ENCODE results near the gene KRTAP10-8. TPM values are rescaled to one million over a fixed set of nuclear protein-coding genes. Genes with fewer than 3 reads are reported as not detected.

Gene KRTAP10-8, protein sequence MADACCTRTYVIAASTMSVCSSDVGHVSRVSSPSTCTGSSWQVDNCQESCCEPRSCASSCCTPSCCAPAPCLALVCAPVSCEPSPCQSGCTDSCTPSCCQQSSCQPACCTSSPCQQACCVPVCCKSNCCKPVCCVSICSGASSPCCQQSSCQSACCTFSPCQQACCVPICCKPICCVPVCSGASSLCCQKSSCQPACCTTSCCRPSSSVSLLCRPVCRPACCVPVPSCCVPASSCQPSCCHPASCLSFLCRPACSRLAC
- total RNA-seq: not detected

DNA sequence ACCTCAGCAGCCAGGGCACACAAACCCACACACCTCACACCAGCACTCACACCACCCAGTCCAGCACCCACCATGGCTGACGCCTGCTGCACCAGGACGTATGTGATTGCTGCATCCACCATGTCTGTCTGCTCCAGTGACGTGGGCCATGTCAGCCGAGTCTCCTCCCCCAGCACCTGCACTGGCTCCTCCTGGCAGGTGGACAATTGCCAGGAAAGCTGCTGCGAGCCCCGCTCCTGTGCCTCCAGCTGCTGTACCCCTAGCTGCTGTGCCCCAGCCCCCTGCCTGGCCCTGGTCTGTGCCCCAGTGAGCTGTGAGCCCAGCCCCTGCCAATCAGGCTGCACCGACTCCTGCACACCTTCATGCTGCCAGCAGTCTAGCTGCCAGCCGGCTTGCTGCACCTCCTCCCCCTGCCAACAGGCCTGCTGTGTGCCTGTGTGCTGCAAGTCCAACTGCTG is at the start of gene KRTAP10-8:
Gene KRTAP10-8 (plus strand): TSS at position 51 of the 458 bp plus-strand sequence. CDS start 22 bp downstream, at position 73.
- ChIA-PET CTCF (no interaction called here), POLR2A (no interaction called here)
- peaks cover 32% of the 10 kb centered on the region for H3K9me3 Mint-ChIP-seq
- no peak for DNase-seq
- no peak within 1 kb of the TSS for H3K27ac Mint-ChIP-seq
- peaks cover 10% of the 10 kb centered on the region for H3K36me3 Mint-ChIP-seq (ENCODE audit: low read depth)
- H3K4me1 Mint-ChIP-seq: peaks cover 8% of the 10 kb centered on the region
- H3K27me3 Mint-ChIP-seq: peaks cover 8% of the 10 kb centered on the region
- no peak within 1 kb of the TSS for H3K4me3 Mint-ChIP-seq

DNA sequence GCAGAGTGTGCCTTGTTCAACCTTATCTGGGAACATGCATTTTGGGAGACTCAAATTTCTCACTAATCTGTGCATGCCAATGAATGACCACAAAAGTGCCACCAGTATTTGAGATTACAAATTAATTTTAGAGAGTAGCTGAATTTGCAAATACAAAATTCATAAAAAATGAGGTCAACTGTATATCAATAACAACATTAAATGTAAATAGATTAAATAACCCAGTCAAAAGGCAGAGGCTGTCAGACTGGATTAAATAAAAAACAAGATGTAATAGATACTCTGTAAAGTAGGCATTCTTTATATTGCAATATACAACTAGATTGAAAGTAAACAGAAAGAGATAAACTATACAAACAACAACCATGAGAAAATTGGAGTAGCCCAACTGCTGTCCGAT is 47.8 kb upstream of the KRTAP10-8 start:
- Mint-ChIP-seq H3K27ac (no peak overlapping the region), H3K36me3 (ENCODE audit: low read depth) (peaks cover 2% of the 10 kb centered on the region), H3K27me3 (peaks cover 15% of the 10 kb centered on the region), H3K4me1 (peaks cover 11% of the 10 kb centered on the region), H3K9me3 (peaks cover 11% of the 10 kb centered on the region), H3K4me3 (no peak overlapping the region)
- POLR2A ChIA-PET: no interaction called here
- CTCF ChIA-PET: no interaction called here
- no peak for DNase-seq

DNA sequence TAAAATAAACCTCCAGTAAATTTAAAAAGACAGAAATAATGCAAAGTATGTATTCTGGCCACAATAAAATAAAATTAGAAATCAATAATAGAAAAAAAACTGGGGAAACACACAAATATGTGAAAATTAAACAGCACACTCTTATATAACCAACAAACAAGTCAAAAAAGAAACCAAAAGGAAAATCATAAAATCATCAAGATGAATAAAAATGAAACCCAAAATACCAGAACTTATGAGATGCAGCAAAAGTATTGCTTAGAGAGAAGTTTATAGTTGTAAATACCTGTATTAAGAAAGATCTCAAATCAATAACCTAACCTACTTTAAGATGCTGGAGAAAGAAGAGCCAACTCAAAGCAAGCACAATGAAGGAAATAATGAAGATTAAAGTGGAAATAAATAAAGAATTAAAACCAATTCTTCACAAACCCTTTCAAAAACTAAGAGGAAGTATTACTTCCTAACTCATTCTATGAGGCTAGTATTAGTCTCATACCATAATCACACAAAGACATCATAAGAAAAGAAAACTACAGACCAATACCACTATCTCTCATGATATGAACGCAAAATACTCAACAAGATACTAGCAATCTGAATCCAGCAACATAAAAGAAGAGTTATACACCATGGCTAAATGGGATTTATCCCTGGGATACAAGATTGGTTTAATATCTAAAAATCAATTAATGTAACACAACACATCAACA is 46.8 kb upstream of the KRTAP10-8 start:
- Mint-ChIP-seq H3K9me3 (peaks cover 11% of the 10 kb centered on the region), H3K36me3 (ENCODE audit: low read depth) (peaks cover 2% of the 10 kb centered on the region), H3K4me1 (peaks cover 11% of the 10 kb centered on the region), H3K27me3 (peaks cover 15% of the 10 kb centered on the region), H3K27ac (peak overlapping the region; percentile 9), H3K4me3 (no peak overlapping the region)
- ChIA-PET POLR2A (no interaction called here), CTCF (no interaction called here)
- no peak for DNase-seq

DNA sequence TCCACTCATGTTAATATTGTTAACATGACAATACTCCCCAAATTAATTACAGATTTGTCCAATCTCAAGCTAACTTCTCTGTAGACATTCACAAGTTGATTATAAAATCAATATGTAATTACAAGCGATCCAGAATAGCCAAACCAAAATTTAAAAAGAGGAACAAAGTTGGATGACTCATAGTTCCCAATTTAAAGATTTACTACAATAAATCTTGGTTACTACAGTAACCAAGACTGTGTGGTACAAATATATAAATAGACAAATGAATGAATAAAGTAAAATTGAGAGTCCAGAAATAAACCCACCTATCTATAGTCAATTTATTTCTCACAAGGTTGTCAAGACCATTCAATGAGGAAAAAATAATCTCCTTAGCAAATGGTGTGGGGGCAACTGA is 45.5 kb upstream of the KRTAP10-8 start:
- H3K4me3 Mint-ChIP-seq: no peak overlapping the region
- peaks cover 11% of the 10 kb centered on the region for H3K4me1 Mint-ChIP-seq
- POLR2A ChIA-PET: no interaction called here
- H3K36me3 Mint-ChIP-seq (ENCODE audit: low read depth): peaks cover 2% of the 10 kb centered on the region
- CTCF ChIA-PET: interaction anchor here (0.9 kb wide), 1 partner anchor 56 kb away, joined by 3 read pairs; no protein-coding TSS in a partner anchor
- no peak overlapping the region for H3K27ac Mint-ChIP-seq
- peaks cover 8% of the 10 kb centered on the region for H3K9me3 Mint-ChIP-seq
- H3K27me3 Mint-ChIP-seq: peaks cover 6% of the 10 kb centered on the region
- no peak for DNase-seq

DNA sequence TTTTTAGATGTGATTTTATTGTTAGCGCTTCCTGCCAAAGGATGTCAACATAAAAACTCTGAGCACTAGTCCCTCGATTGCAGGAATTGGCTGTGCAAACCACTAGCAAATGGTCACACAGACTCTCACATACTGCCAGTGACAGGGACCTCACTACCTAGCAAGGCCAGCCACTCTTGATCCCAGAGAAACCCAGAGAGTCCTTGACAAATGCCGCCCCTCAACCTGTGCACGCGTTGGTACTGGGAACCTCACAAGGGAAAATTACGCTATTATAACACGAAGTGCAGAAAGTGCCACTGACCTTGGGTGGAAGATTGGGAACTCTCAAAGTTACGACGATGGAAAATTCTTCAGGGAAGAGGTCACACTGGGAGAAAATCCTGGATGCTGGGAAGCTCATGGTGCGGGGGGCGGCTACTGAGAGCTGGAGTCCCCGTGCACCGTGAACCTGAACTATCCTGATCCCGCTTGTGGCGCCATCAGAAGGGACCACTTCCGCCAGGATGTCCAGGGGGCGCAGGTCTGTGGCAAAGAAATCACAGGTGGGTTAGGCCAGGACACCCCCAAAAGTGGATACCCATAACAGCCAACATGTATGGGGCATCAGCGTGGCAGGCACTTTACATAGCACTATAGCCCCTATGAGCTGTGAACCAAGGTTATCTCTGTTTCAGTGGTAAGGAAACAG is 44.3 kb upstream of the KRTAP10-8 start:
- Mint-ChIP-seq H3K9me3 (peaks cover under 1% of the 10 kb centered on the region), H3K4me3 (no peak overlapping the region), H3K36me3 (ENCODE audit: low read depth) (no peaks in the 10 kb centered on the region), H3K27me3 (peaks cover 2% of the 10 kb centered on the region), H3K27ac (no peak overlapping the region), H3K4me1 (peaks cover 11% of the 10 kb centered on the region)
- ChIA-PET POLR2A (interaction anchor here (1.2 kb wide), 1 partner anchor 17 kb away, joined by 3 read pairs; no protein-coding TSS in a partner anchor), CTCF (no interaction called here)
- DNase-seq: no peak

DNA sequence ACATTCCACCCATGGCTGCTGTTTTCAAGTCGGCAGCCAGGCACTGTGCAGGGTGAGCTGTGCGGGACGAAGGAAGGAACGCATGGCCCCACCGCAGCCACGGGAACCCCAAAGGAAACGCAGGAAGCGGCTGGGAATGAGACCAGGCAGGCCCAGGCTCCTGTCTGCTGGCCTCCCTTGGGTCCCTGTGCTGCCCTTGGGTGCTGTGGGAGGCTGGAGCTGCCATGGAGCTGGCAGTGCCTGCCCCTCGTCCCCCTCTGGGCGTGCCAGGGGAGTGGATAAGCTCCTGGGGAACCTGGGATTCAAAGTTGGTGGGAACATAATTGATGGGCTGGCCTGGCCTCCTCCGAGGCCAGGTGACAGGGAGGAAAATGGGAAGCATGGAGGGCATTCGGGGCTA is 43.6 kb upstream of the KRTAP10-8 start:
- ChIA-PET CTCF (no interaction called here), POLR2A (interaction anchor here (1.2 kb wide), 1 partner anchor 17 kb away, joined by 3 read pairs; no protein-coding TSS in a partner anchor)
- no peak for DNase-seq
- Mint-ChIP-seq H3K9me3 (no peaks in the 10 kb centered on the region), H3K36me3 (ENCODE audit: low read depth) (no peaks in the 10 kb centered on the region), H3K27me3 (peaks cover 2% of the 10 kb centered on the region), H3K27ac (no peak overlapping the region), H3K4me1 (peaks cover 11% of the 10 kb centered on the region), H3K4me3 (no peak overlapping the region)

DNA sequence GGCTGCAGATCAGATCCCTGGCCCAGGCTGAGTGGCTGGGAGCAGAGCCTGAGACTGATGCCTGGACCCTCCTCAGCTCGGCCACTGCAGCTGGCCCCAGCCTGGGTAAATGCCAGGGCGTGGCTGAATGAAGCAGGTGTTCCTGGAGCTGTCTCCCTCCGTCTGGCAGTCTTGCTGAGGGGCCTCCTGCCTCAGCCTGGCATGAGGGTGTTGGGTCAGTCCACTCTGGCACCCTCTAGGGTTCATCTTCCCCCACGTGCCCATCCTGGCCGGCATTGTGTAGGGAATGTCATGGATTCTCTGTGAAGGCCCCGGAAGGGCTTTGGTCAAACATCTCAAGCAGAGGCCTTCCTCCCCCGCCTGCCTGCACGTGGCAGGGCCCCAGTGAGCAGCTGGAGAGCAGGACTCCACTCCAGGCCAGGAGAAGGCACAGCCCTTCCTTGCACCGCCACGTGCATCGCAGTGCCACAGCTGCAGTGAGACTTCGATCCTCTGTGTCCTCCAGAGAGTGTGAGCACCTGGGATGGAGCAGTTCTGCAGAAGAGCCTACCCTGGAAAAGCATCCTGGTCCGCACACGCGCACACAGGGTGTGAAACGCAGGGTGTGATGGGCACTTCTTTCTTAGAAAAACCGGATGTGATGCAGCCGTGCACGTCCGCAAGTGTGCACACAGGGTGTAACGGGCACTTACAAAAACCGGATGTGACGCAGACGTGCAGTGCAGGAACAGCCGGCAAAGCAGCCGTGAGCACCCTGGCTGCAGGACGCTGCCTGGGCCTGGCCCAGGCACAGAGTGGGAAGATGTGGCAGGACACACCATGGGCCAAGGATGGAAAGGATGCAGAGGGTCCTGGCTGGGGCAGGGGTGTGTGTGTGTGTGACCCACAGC is 43.0 kb upstream of the KRTAP10-8 start:
- H3K4me3 Mint-ChIP-seq: no peak overlapping the region
- DNase-seq: no peak
- no peak overlapping the region for H3K27ac Mint-ChIP-seq
- H3K27me3 Mint-ChIP-seq: peaks cover 2% of the 10 kb centered on the region
- H3K9me3 Mint-ChIP-seq: no peaks in the 10 kb centered on the region
- H3K36me3 Mint-ChIP-seq (ENCODE audit: low read depth): no peaks in the 10 kb centered on the region
- H3K4me1 Mint-ChIP-seq: peaks cover 11% of the 10 kb centered on the region
- ChIA-PET POLR2A (interaction anchor here (1.2 kb wide), 1 partner anchor 18 kb away, joined by 3 read pairs; no protein-coding TSS in a partner anchor), CTCF (no interaction called here)

DNA sequence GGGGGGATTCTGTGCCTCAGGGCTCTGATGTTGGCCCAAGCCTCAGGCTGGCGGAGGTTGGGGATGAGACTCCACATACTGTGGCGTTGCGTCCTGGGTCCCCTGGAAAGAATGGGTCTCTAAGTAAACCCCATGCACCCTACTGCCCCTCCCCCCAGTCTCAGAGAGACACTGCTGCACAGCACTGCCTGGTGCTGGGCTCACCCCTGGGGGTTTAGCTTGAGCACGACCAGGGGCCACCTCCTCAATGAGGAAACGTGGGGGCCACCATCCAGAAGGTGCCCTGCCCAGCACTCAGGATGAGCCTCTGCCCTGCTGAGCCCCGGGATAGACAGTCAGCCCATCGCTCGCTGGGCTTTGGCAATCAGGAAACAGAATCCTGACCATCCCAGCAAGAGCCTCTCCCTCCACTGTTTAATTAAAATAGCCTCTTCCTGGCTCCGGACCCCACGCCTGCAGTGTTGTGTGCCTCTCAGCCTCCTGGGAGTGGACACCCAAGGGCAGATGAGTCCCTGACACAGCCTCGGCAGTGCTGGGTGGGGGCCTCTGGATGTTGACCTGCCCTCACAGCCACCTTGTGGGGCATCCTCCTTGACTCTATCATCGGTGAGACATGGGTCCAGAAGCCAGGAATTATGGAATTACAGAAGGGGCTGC is 41.9 kb upstream of the KRTAP10-8 start:
- ChIA-PET CTCF (no interaction called here), POLR2A (no interaction called here)
- no peak overlapping the region for H3K4me3 Mint-ChIP-seq
- no peaks in the 10 kb centered on the region for H3K36me3 Mint-ChIP-seq (ENCODE audit: low read depth)
- no peaks in the 10 kb centered on the region for H3K9me3 Mint-ChIP-seq
- no peak overlapping the region for H3K27ac Mint-ChIP-seq
- peaks cover 8% of the 10 kb centered on the region for H3K4me1 Mint-ChIP-seq
- H3K27me3 Mint-ChIP-seq: peaks cover 4% of the 10 kb centered on the region
- DNase-seq: no peak

DNA sequence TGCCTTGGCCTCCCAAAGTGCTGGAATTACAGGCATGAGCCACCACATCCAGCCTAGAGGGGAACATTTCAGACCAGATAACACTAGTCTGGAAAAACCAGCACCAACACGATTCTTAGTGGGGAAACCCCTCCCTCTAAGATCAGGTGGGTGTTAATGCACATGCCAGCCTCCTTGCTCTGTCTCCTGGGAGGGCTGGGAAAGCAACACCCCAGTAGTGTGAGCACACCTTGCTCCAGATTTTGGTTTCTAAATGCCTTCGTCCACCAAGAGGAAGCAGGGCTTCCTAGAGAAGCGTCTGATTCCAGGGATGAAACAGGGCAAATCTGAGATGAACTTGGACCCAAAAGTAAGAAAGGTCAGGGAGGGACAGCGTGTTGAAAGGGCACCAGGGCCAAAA is 40.6 kb upstream of the KRTAP10-8 start:
- Mint-ChIP-seq H3K36me3 (ENCODE audit: low read depth) (no peaks in the 10 kb centered on the region), H3K4me1 (peaks cover 2% of the 10 kb centered on the region), H3K9me3 (peaks cover 3% of the 10 kb centered on the region), H3K4me3 (no peak overlapping the region), H3K27me3 (peaks cover 4% of the 10 kb centered on the region), H3K27ac (no peak overlapping the region)
- ChIA-PET POLR2A (no interaction called here), CTCF (no interaction called here)
- DNase-seq: no peak

DNA sequence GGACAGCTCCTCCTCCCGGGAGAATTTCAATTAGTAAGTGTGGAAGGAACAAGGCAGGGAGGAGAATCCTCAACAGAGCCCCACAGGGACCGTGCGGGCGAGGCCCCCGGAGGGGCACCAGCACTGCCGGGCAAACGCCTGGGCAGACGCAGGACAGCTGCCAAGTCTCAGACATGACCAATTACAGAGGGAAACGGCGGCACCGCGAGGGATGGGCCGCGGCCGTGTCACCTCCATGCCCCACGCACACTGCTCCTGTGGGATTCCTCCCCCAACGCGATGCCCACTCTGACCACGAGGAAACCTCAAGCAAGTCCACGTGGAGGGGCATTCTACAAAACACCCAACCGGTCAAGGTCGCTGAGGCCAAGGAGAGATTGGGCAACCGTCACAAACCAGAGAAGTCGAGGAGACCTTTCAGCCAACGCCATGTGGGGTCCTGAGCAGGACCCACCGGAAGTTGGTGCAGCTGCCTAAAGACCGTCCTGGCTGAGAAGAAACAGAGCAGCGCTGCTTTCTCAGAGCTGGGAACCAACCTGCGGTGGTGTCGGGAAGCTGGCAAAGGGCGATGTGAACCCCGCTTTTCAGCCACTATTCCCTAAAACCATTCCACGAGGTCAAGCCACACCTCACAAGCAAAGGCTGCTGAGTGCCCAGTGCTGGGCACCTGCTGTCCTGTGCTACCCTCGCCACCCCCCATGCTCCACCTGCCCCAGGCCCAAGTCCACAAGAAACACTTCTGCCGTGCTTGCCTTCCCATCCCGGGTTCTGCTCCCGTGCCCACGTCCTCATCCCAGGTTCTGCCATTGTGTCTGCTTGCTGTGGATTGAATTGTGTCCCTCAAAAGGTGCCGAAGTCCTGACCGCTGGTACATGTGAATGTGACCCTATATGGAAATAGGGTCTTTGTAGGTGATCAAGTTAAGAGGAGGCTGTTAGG is 39.8 kb upstream of the KRTAP10-8 start:
- peaks cover 9% of the 10 kb centered on the region for H3K9me3 Mint-ChIP-seq
- POLR2A ChIA-PET: no interaction called here
- no peaks in the 10 kb centered on the region for H3K36me3 Mint-ChIP-seq (ENCODE audit: low read depth)
- peak; percentile 9 for DNase-seq
- peaks cover 3% of the 10 kb centered on the region for H3K27me3 Mint-ChIP-seq
- CTCF ChIA-PET: no interaction called here
- peaks cover 2% of the 10 kb centered on the region for H3K4me1 Mint-ChIP-seq
- no peak overlapping the region for H3K4me3 Mint-ChIP-seq
- no peak overlapping the region for H3K27ac Mint-ChIP-seq

DNA sequence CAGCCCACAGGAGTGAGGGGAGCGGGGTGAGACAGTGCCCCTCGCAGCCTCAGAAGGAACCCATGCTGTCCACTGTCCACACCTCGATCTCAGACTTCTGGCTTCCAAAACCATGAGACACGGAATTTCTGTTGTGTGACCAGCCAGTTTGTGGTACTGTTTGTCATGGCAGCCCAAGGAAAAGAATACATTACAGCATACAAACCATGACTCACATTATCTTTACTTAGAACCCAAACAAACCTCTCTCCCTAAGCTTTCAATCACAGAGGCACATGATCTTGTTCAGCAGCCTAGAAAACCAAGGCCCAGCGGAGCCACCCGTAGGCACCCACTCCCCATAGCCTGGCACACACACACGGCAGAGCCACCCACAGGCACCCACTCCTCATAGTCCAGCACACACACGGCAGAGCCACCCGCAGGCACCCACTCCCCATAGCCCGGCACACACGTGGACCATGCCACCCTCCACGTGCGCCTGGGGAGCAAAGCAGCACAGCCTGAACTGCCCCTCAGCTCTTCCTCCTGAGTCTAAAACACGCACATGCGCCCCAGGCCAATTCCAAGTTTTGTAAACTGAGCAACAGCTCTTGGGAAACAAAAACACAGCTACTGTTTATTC is 38.8 kb upstream of the KRTAP10-8 start:
- Mint-ChIP-seq H3K4me1 (peaks cover 2% of the 10 kb centered on the region), H3K4me3 (no peak overlapping the region), H3K27me3 (peaks cover 2% of the 10 kb centered on the region), H3K36me3 (ENCODE audit: low read depth) (peaks cover 3% of the 10 kb centered on the region), H3K9me3 (peaks cover 16% of the 10 kb centered on the region), H3K27ac (no peak overlapping the region)
- no peak for DNase-seq
- ChIA-PET CTCF (interaction anchor here (0.7 kb wide), 1 partner anchor 19 kb away, joined by 3 read pairs; the partner anchor contains the start of gene KRTAP10-6), POLR2A (no interaction called here)

All from activated CD4-positive, alpha-beta memory T cell treated with anti-CD3 and anti-CD28 coated beads, Interleukin-2, amount 10 ng/mL, durations not matched to agents 7 days and 5 days (primary cell).